IPS-NIHi7 (cell line): Measurements from ENCODE around the gene ZNF749.
"Not testable (repeated sequence)": the region's sequence is repeated elsewhere in the genome, so short reads cannot be mapped to it uniquely, and the experiment has no call there.

ENCODE experiments used
- DNase-seq: peaks from one replicate; pipeline ENCODE4 v3.0.0; 2012; ENCODE audit warnings: mixed read lengths; ENCODE audit errors: extremely low spot score

The ZNF749 gene

DNA sequence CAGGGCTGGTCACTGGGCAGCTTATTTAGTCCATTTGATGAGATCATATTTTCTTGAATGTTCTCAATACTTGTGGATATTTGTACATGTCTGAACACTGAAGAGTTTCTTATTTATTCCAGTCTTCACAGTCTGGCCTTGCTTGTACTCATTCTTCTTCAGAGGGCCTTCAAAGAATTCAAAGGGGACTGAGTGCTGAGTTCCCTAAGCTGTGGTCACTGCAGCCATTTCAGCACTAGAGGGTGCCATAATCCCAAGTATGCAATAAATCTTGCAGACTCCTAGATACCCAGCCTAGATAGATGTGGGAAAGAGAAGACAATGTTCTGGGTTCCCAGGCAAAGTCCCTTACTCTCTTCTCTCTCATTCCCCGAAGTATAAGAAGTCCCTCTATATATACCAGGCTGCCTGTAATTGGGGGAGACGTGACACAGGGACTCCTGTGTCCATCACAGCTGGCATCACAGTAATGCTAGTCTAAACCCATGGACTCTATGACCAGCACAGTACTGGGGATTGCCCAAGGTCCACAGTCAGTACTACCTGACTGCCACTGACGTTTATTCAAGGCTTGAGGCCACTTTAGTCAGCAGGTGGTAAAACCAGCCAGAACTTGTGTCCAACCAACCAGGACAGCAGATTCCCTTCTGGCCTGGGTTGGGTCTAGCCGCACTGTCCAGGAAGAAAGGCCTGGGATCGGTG lies 30.7 kb downstream of the ZNF749 start:
- peak; percentile 43 for DNase-seq

- DNase-seq = no peak
Observed at GRCh38 chr19:57466489-57466888, 31.4 kb downstream of the ZNF749 start.

GRCh38 chr19:57473646-57474045 lies 38.5 kb downstream of the ZNF749 start:
- no peak for DNase-seq

GRCh38 chr19:57477191-57478008 lies 42.3 kb downstream of the ZNF749 start, which contains the start of gene ZNF772:
Gene ZNF772 (minus strand): TSS chr19:57477566. CDS start chr19:57477309, 257 bp downstream.
- peak; percentile 98 for DNase-seq

DNA sequence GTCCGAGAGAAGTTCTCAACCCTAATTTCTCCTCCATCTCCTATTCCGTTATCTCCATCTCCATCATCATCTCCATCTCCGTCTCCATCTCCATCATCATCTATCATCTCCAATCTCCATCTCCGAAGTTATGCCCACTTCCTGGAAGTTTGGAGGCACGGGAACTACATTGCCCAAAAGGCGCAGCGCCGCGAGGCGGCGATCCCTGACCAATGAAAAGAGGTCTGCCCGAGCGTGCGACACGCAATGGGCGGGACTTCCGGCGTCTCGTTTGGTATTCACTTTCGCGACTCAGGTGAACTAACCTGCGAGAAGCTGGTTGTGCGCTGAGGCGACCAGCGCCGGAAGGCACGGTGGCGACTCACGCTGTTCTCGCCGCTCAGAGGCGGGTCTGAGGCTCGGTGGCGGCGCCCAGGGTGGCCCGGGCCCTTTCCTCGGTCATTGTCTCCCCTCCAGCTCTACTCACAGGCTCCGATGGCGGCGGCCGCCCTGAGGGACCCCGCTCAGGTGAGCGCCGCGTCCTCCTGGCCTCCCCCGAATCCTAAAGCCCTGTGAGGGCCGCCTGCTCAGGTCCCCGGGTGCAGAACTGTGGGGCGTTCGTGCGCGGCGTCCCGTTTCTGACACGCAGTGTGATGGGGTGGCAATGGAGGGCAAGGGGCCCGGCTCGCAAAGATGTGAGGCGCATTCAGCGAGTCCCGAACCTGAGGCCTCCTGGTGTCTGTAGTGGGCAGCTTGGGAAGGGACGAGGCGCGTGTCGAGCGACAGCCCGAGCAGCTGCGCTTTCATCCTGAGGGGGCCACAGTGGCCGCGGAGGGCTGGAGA lies 52.6 kb downstream of the ZNF749 start, which contains the start of gene ZNF419:
ZNF419 (plus strand) TSS at position 274 of the 822 bp plus-strand sequence; CDS start at position 475, 201 bp downstream.
- peak; percentile 96 for DNase-seq

GRCh38 chr19:57488299-57488644 lies 53.1 kb downstream of the ZNF749 start:
- DNase-seq = not testable (repeated sequence)
